PC-9 (cell line): ENCODE measurements around the gene SYNJ2. TPM values are rescaled to one million over a fixed set of nuclear protein-coding genes. Genes with fewer than 3 reads are reported as not detected.

ENCODE experiments used
- BruUV-seq: library from RNA; stranded (reverse); fragments of 400-500 nt; replicated peaks from 2 replicates; lab custom pipeline; 2021; lab: Mats Ljungman, UMichigan
- CTCF ChIA-PET: fragments of 300-600 bp; sonication (Branson Sonifier 250); formaldehyde crosslinking; loops from one replicate; lab custom pipeline; 2022; ENCODE audit warnings: antibody characterized with exemption; lab: Charles Lee
- POLR2A ChIA-PET: fragments of 300-600 bp; sonication (Branson Sonifier 250); formaldehyde crosslinking; loops from one replicate; lab custom pipeline; 2022; ENCODE audit warnings: antibody characterized with exemption; ENCODE audit not compliant: unreplicated experiment; lab: Charles Lee
- DNase-seq, 2 experiments: peaks; one replicate each; pipeline versions ENCODE4 v3.0.0 to v3.0.0-alpha.2; 2015 to 2022; ENCODE audit warnings: mixed read lengths in 1 of 2
- H2AFZ ChIP-seq: fragments of 200-600 bp; sonication (generic); 2 replicates; pipeline ENCODE4 v1.8.1; 2017; ENCODE audit warnings: antibody characterized with exemption
- H3F3A ChIP-seq: fragments of 200-600 bp; sonication (generic); 2 replicates; pipeline ENCODE4 v1.8.1; 2017; ENCODE audit warnings: antibody characterized with exemption, mild to moderate bottlenecking, low read depth; ENCODE audit not compliant: insufficient read depth
- H3K27ac ChIP-seq: fragments of 200-600 bp; sonication (generic); 2 replicates; pipeline ENCODE4 v1.6.1; 2016; ENCODE audit warnings: mixed run types
- H3K27me3 ChIP-seq: fragments of 200-600 bp; sonication (generic); 2 replicates; pipeline ENCODE4 v1.6.1; 2016; ENCODE audit warnings: low read depth, mixed run types; ENCODE audit not compliant: insufficient read depth
- H3K36me3 ChIP-seq: fragments of 200-600 bp; sonication (generic); 2 replicates; pipeline ENCODE4 v1.6.1; 2016; ENCODE audit warnings: low read depth, mixed run types
- H3K4me1 ChIP-seq: fragments of 200-600 bp; sonication (generic); replicated peaks from 2 replicates; pipeline ENCODE4 v1.6.1; 2016; ENCODE audit warnings: mixed run types; ENCODE audit not compliant: insufficient read depth
- H3K4me2 ChIP-seq: fragments of 200-600 bp; sonication (generic); 2 replicates; pipeline ENCODE4 v1.6.1; 2017; ENCODE audit warnings: mixed run types
- H3K4me3 ChIP-seq: fragments of 200-600 bp; sonication (generic); 2 replicates; pipeline ENCODE4 v1.6.1; 2016; ENCODE audit warnings: mixed run types
- H3K79me2 ChIP-seq: fragments of 200-600 bp; sonication (generic); 2 replicates; pipeline ENCODE4 v1.6.1; 2017; ENCODE audit warnings: low read depth, mixed run types
- H3K9me2 ChIP-seq: fragments of 200-600 bp; sonication (generic); 2 replicates; pipeline ENCODE4 v1.8.1; 2017; ENCODE audit warnings: mild to moderate bottlenecking; ENCODE audit not compliant: insufficient read depth
- H3K9me3 ChIP-seq: fragments of 200-600 bp; sonication (generic); 2 replicates; pipeline ENCODE4 v1.8.1; 2016; ENCODE audit warnings: low read depth; ENCODE audit not compliant: insufficient read depth
- H4K20me1 ChIP-seq: fragments of 200-600 bp; sonication (generic); 2 replicates; pipeline ENCODE4 v1.8.1; 2017; ENCODE audit not compliant: insufficient read depth
- EZH2 ChIP-seq: fragments of 200-600 bp; sonication (generic); IDR thresholded peaks from 2 replicates; pipeline ENCODE4 v1.8.0; 2017; ENCODE audit warnings: antibody characterized with exemption, low read depth
- intact Hi-C: fragments of 100-400 bp; cut with micrococcal nuclease; formaldehyde crosslinking; loops from one replicate; pipeline ENCODE4 v1.10.0; 2022; ENCODE audit not compliant: unreplicated experiment
- total RNA-seq: library from RNA; stranded (reverse); gene quantifications from 2 replicates; pipeline ENCODE4 v1.2.3, GENCODE V29; 2021
- TF ChIP-seq, protein P1 (sequence below): fragments of 200-600 bp; sonication (generic); conservative IDR thresholded peaks from 2 replicates; pipeline ENCODE4 v1.6.1; 2017; ENCODE audit warnings: mixed run types, antibody characterized with exemption, mild to moderate bottlenecking, moderate library complexity

Gene SYNJ2
- total RNA-seq, 1 experiment from 2014 or later: 30.3 TPM

DNA sequence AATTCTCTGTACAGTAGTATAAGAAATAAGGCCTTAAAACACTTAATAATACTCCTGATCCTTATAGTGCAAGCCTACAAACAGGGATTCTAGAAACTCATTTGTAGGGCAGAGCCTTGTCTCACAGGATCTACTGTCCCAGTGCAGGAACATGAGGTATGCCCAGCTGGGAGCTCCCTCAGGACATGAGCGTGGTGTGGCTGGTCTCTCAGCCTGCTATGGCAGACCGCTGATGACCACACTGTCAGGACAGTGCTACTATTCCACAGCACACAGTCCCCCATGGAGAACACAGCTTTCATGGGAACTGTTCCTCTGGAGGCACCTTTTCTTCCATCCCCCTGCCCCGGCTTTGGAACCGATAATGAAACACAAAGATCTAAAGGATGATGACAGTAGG lies 133.4 kb downstream of the SYNJ2 start:
- Histone ChIP-seq H3K4me1 (no peaks in the 10 kb centered on the region), H2AFZ (no peak overlapping the region), H3K9me3 (no peaks in the 10 kb centered on the region), H3K27me3 (no peaks in the 10 kb centered on the region), H3K27ac (no peak overlapping the region), H3K9me2 (no peaks in the 10 kb centered on the region), H4K20me1 (no peaks in the 10 kb centered on the region), H3F3A (0 out of 2 replicates have a peak, but pooled peaks cover 4% of the 10 kb centered on the region), H3K79me2 (no peaks in the 10 kb centered on the region), H3K36me3 (no peaks in the 10 kb centered on the region), H3K4me3 (no peak overlapping the region), H3K4me2 (no peak overlapping the region)
- TF ChIP-seq, protein P1, sequence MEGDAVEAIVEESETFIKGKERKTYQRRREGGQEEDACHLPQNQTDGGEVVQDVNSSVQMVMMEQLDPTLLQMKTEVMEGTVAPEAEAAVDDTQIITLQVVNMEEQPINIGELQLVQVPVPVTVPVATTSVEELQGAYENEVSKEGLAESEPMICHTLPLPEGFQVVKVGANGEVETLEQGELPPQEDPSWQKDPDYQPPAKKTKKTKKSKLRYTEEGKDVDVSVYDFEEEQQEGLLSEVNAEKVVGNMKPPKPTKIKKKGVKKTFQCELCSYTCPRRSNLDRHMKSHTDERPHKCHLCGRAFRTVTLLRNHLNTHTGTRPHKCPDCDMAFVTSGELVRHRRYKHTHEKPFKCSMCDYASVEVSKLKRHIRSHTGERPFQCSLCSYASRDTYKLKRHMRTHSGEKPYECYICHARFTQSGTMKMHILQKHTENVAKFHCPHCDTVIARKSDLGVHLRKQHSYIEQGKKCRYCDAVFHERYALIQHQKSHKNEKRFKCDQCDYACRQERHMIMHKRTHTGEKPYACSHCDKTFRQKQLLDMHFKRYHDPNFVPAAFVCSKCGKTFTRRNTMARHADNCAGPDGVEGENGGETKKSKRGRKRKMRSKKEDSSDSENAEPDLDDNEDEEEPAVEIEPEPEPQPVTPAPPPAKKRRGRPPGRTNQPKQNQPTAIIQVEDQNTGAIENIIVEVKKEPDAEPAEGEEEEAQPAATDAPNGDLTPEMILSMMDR: no peak
- TF ChIP-seq EZH2: no peak
- intact Hi-C loops: no loop called here
- no peak for DNase-seq
- POLR2A ChIA-PET: no interaction called here
- CTCF ChIA-PET: no interaction called here
- BruUV-seq: no TSS peak

DNA sequence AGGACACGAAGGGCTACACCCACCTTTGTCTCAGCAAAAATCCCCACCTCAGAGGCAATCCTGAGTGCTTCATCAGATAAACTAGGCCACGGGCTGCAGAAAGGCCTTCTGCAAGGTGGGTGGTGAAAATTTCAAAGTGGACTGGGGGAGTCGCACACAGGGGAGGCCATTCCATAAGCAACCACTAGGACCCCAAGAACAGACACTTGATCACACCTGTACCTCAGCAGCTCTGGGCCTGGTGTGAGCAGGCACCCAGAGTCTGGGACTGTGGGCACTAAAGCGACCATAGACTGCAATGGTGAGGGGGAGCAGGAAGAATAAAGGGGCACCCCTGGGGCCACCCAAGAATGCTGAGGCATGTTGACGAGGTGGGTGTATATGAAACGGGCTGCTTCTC lies 133.8 kb downstream of the SYNJ2 start:
- intact Hi-C loops: no loop called here
- Histone ChIP-seq H3K27ac (no peak overlapping the region), H3F3A (0 out of 2 replicates have a peak, but pooled peaks cover 4% of the 10 kb centered on the region), H3K4me3 (no peak overlapping the region), H2AFZ (no peak overlapping the region), H3K4me2 (no peak overlapping the region), H3K4me1 (no peaks in the 10 kb centered on the region), H3K36me3 (no peaks in the 10 kb centered on the region; the same call in 1 of the 2 replicates), H3K27me3 (no peaks in the 10 kb centered on the region), H4K20me1 (no peaks in the 10 kb centered on the region), H3K9me3 (no peaks in the 10 kb centered on the region), H3K9me2 (no peaks in the 10 kb centered on the region), H3K79me2 (no peaks in the 10 kb centered on the region)
- POLR2A ChIA-PET: no interaction called here
- TF ChIP-seq EZH2: no peak
- TF ChIP-seq, protein P1: no peak
- CTCF ChIA-PET: no interaction called here
- no TSS peak for BruUV-seq
- DNase-seq: no peak

DNA sequence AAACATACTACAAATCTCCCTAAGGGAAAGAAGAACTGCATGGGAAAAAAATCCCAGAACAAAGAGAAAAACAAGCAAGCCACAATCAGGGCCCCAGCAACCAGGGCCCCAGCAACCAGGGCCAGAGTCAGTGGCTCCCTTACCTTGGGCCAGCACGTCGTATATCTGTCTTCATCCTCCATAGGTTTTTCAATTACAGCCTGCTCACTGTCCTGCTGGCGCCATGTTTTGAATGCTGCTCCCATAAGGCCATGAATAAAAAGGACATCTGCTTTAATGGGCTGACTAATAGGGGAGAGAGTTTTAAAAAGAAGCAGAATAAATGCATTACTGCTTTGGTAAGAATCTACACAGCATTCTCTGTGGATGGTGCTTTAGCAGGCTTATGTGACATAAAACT lies 137.2 kb downstream of the SYNJ2 start:
- no peaks in the 10 kb centered on the region for H4K20me1 ChIP-seq
- H3K27me3 ChIP-seq: no peaks in the 10 kb centered on the region
- DNase-seq: no peak
- H3K4me2 ChIP-seq: no peak overlapping the region
- H3K79me2 ChIP-seq: no peaks in the 10 kb centered on the region
- peaks cover 3% of the 10 kb centered on the region for H3K36me3 ChIP-seq
- no peak overlapping the region for H3K4me3 ChIP-seq
- CTCF ChIA-PET: no interaction called here
- no peaks in the 10 kb centered on the region for H3K4me1 ChIP-seq
- H2AFZ ChIP-seq: no peak overlapping the region
- H3K27ac ChIP-seq: no peak overlapping the region
- no peak for TF ChIP-seq EZH2
- TF ChIP-seq, protein P1: no peak
- BruUV-seq: no TSS peak
- POLR2A ChIA-PET: no interaction called here
- H3K9me3 ChIP-seq: no peaks in the 10 kb centered on the region
- no peaks in the 10 kb centered on the region for H3K9me2 ChIP-seq
- intact Hi-C loops: no loop called here
- H3F3A ChIP-seq: no peaks in the 10 kb centered on the region
